T-helper 9 cell (primary cell): ENCODE data around the gene OGDH.

Source experiments
- DNase-seq: peaks from one replicate; pipeline ENCODE4 v3.0.0-alpha.2; 2020

The OGDH gene

GRCh38 chr7:44618753-44619152 lies 12.3 kb downstream of the OGDH start:
- no peak for DNase-seq

- no peak for DNase-seq
Observed at GRCh38 chr7:44621034-44621749, 14.8 kb downstream of the OGDH start.

GRCh38 chr7:44621750-44622103 lies 15.3 kb downstream of the OGDH start:
- no peak for DNase-seq

- no peak for DNase-seq
Observed at GRCh38 chr7:44622342-44623151, 16.1 kb downstream of the OGDH start.

GRCh38 chr7:44624318-44624717 lies 17.9 kb downstream of the OGDH start:
- no peak for DNase-seq

GRCh38 chr7:44625526-44626471 lies 19.4 kb downstream of the OGDH start:
- DNase-seq, result no peak

GRCh38 chr7:44626620-44627019 lies 20.2 kb downstream of the OGDH start:
- DNase-seq, result no peak

GRCh38 chr7:44629829-44630522 lies 23.5 kb downstream of the OGDH start:
- no peak for DNase-seq

GRCh38 chr7:44630792-44631457 lies 24.5 kb downstream of the OGDH start:
- DNase-seq, result no peak

- no peak for DNase-seq
Observed at GRCh38 chr7:44631458-44632115, 25.2 kb downstream of the OGDH start.

GRCh38 chr7:44632196-44632595 lies 25.8 kb downstream of the OGDH start:
- DNase-seq, result no peak

- peak; percentile 59 for DNase-seq
Observed at GRCh38 chr7:44633254-44634186, 27.1 kb downstream of the OGDH start.

- no peak for DNase-seq
Observed at GRCh38 chr7:44634187-44634838, 27.9 kb downstream of the OGDH start.

GRCh38 chr7:44634839-44635591 lies 28.6 kb downstream of the OGDH start:
- DNase-seq, result no peak

- DNase-seq, result no peak
Observed at GRCh38 chr7:44636041-44636584, 29.7 kb downstream of the OGDH start.

- no peak for DNase-seq
Observed at GRCh38 chr7:44636926-44637325, 30.5 kb downstream of the OGDH start.

GRCh38 chr7:44637788-44638594 lies 31.6 kb downstream of the OGDH start:
- peak; percentile 58 for DNase-seq
